HG03060 (cell line): ENCODE results near the gene PICK1.

Experiments used
- ATAC-seq: cut with Tn5 transposase; IDR thresholded peaks from one replicate; pipeline ENCODE4 v1.9.1; 2021; ENCODE audit warnings: low read depth, moderate number of reproducible peaks; ENCODE audit not compliant: unreplicated experiment

PICK1 gene

GRCh38 chr22:38046070-38046748 is 11.0 kb upstream of the PICK1 start:
- ATAC-seq: no peak

GRCh38 chr22:38049812-38050619 is 7.2 kb upstream of the PICK1 start:
- ATAC-seq: no peak

- ATAC-seq: no peak
Measured at GRCh38 chr22:38050720-38051119, 6.5 kb upstream of the PICK1 start.

- no peak for ATAC-seq
Measured at GRCh38 chr22:38051261-38051660, 5.9 kb upstream of the PICK1 start.

GRCh38 chr22:38051900-38052862 is 5.0 kb upstream of the PICK1 start:
- no peak for ATAC-seq

- ATAC-seq: no peak
Measured at GRCh38 chr22:38062791-38063190, 5.6 kb downstream of the PICK1 start.

GRCh38 chr22:38065539-38065938 is 8.3 kb downstream of the PICK1 start:
- ATAC-seq: no peak

GRCh38 chr22:38066381-38067027 is 9.3 kb downstream of the PICK1 start:
- ATAC-seq: no peak

GRCh38 chr22:38067028-38067415 is 9.8 kb downstream of the PICK1 start:
- ATAC-seq: no peak

- ATAC-seq: no peak
Measured at GRCh38 chr22:38067761-38068360, 10.7 kb downstream of the PICK1 start.

- no peak for ATAC-seq
Measured at GRCh38 chr22:38068641-38069371, 11.6 kb downstream of the PICK1 start.

GRCh38 chr22:38069372-38070249 is 12.4 kb downstream of the PICK1 start:
- ATAC-seq: no peak

- no peak for ATAC-seq
Measured at GRCh38 chr22:38070250-38070921, 13.2 kb downstream of the PICK1 start.

GRCh38 chr22:38071421-38072321 is 14.5 kb downstream of the PICK1 start:
- ATAC-seq: no peak

GRCh38 chr22:38072322-38073149 is 15.3 kb downstream of the PICK1 start:
- no peak for ATAC-seq
